Posterior vena cava (tissue), 2 donors: ENCODE results near the gene SLC45A1. TPM values are rescaled to one million over a fixed set of nuclear protein-coding genes. Genes with fewer than 3 reads are reported as not detected.

Source experiments
- DNase-seq: peaks from one replicate; pipeline ENCODE4 v3.0.0-alpha.2; 2020; ENCODE audit warnings: low spot score
- intact Hi-C, 2 donors: fragments of 100-400 bp; cut with DNase I; formaldehyde crosslinking; loops; one replicate each; pipeline versions ENCODE4 v1.14.1 to v1.14.2; 2022 to 2023
- total RNA-seq, 2 donors: library from RNA; stranded (reverse); fragmentation: NEBNext Ultra II Directional; extraction: Animal tissue kit (Norgen Biotek cat#: 25700); gene quantifications; one replicate each; pipeline ENCODE4 v1.2.1, GENCODE V29; 2021
- donor health status: DM: yes; HTN: yes; CAD: no.
- donor health status: DM: yes; HTN: yes; CAD: no.

SLC45A1 gene
- total RNA-seq, 2 donors from 2014 or later = 3.6 to 5.6 TPM

- peak; percentile 76 for DNase-seq
- intact Hi-C loops = loop anchor here in 1 of 2 donors (5.0 kb wide), 1 partner anchor 1192 kb away; no protein-coding TSS in a partner anchor
Observed at GRCh38 chr1:8330271-8331125, 12.6 kb downstream of the SLC45A1 start.

- DNase-seq = peak; percentile 73
- intact Hi-C loops = loop anchor here in 1 of 2 donors (5.0 kb wide), 1 partner anchor 1189 kb away; no protein-coding TSS in a partner anchor
Observed at GRCh38 chr1:8332806-8333205, 14.9 kb downstream of the SLC45A1 start.

- DNase-seq = peak; percentile 51
- intact Hi-C loops = loop anchor here in 1 of 2 donors (5.0 kb wide), 1 partner anchor 1189 kb away; no protein-coding TSS in a partner anchor
Observed at GRCh38 chr1:8333246-8333987, 15.5 kb downstream of the SLC45A1 start.

GRCh38 chr1:8334106-8334851 is 16.4 kb downstream of the SLC45A1 start:
- intact Hi-C loops = loop anchor here in 1 of 2 donors (5.0 kb wide), 1 partner anchor 1188 kb away; no protein-coding TSS in a partner anchor
- DNase-seq = peak; percentile 45

GRCh38 chr1:8335246-8335645 is 17.3 kb downstream of the SLC45A1 start:
- intact Hi-C loops = no loop called here
- peak; percentile 52 for DNase-seq

GRCh38 chr1:8337776-8338525 is 20.0 kb downstream of the SLC45A1 start:
- DNase-seq = no peak
- intact Hi-C loops = no loop called here

- intact Hi-C loops = no loop called here
- DNase-seq = no peak
Observed at GRCh38 chr1:8338526-8339202, 20.8 kb downstream of the SLC45A1 start.

GRCh38 chr1:8339203-8339600 is 21.3 kb downstream of the SLC45A1 start:
- DNase-seq = no peak
- intact Hi-C loops = no loop called here

GRCh38 chr1:8340448-8340847 is 22.5 kb downstream of the SLC45A1 start:
- intact Hi-C loops = loop anchor here in 1 of 2 donors (10.0 kb wide), 1 partner anchor 326 kb away; no protein-coding TSS in a partner anchor
- no peak for DNase-seq

GRCh38 chr1:8342325-8342724 is 24.4 kb downstream of the SLC45A1 start:
- intact Hi-C loops = loop anchor here in 1 of 2 donors (10.0 kb wide), 1 partner anchor 328 kb away; no protein-coding TSS in a partner anchor
- no peak for DNase-seq

GRCh38 chr1:8343044-8343443 is 25.1 kb downstream of the SLC45A1 start:
- intact Hi-C loops = loop anchor here in 1 of 2 donors (10.0 kb wide), 1 partner anchor 328 kb away; no protein-coding TSS in a partner anchor
- DNase-seq = no peak

GRCh38 chr1:8343464-8344001 is 25.6 kb downstream of the SLC45A1 start:
- intact Hi-C loops = loop anchor here in 1 of 2 donors (10.0 kb wide), 1 partner anchor 329 kb away; no protein-coding TSS in a partner anchor
- DNase-seq = peak; percentile 95

GRCh38 chr1:8344893-8345507 is 27.1 kb downstream of the SLC45A1 start:
- intact Hi-C loops = loop anchor here (5.0 to 10.0 kb wide), 2 partner anchors 330 to 363 kb away; no protein-coding TSS in a partner anchor
- DNase-seq = no peak

- DNase-seq = no peak
- intact Hi-C loops = loop anchor here (5.0 to 10.0 kb wide), 2 partner anchors 331 to 364 kb away; no protein-coding TSS in a partner anchor
Observed at GRCh38 chr1:8345621-8346415, 27.9 kb downstream of the SLC45A1 start.

- DNase-seq = no peak
- intact Hi-C loops = loop anchor here (5.0 to 10.0 kb wide), 2 partner anchors 333 to 365 kb away; no protein-coding TSS in a partner anchor
Observed at GRCh38 chr1:8347635-8348034, 29.7 kb downstream of the SLC45A1 start.
